K562 (cell line): Measurements from ENCODE around the gene ZNF844. TPM values are rescaled to one million over a fixed set of nuclear protein-coding genes. Genes with fewer than 3 reads are reported as not detected.

Experiments used
- ATAC-seq: fragments of 200-7000 bp; cut with Tn5 transposase; 3 replicates; pipeline ENCODE4 v1.9.1; 2020; ENCODE audit warnings: moderate library complexity
- BruUV-seq: library from RNA; stranded (reverse); fragments of 400-500 nt; replicated peaks from 2 replicates; lab custom pipeline; 2021; lab: Mats Ljungman, UMichigan
- CTCF ChIA-PET: fragments of 300-600 bp; formaldehyde crosslinking; extraction: SDS; loops from one replicate; lab custom pipeline; 2021; ENCODE audit warnings: low intra/inter-chr PET ratio; lab: Yijun Ruan, JAX
- POLR2A ChIA-PET: fragments of 300-600, 350-650 bp; sonication (Branson Sonifier 250); formaldehyde crosslinking; extraction: SDS; loops from one replicate; lab custom pipeline; 2021; ENCODE audit warnings: antibody characterized with exemption, inconsistent platforms; lab: Yijun Ruan, JAX
- DNase-seq, 4 experiments: peaks; one replicate each; pipeline versions ENCODE4 v3.0.0 to v3.0.0-alpha.2; 2011 to 2018; ENCODE audit warnings: low spot score in 3 of 4, mixed read lengths in 3 of 4; ENCODE audit errors: extremely low read depth in 1 of 4
- FAIRE-seq: peaks from 2 replicates; lab custom pipeline; 2011; peaks lifted over from hg19 to GRCh38; lab: Jason Lieb, UNC
- H2AFZ ChIP-seq: 2 replicates; pipeline ENCODE4 v1.6.0; 2011; ENCODE audit warnings: low read depth, low read length, control low read depth, inconsistent platforms
- H3K27ac ChIP-seq: fragments of 200-600 bp; 3 replicates; pipeline ENCODE4 v1.8.0; 2011; ENCODE audit warnings: low read depth, mild to moderate bottlenecking, control low read depth, inconsistent platforms, low read length, moderate library complexity, mixed read lengths; ENCODE audit errors: extremely low read depth
- H3K27me3 ChIP-seq, 2 experiments: fragments of 300-600 bp in 1 of 2; 2 replicates in 1 of 2; 3 replicates in 1 of 2; pipeline versions ENCODE4 v1.6.0 to v1.8.0; 2011; ENCODE audit warnings: inconsistent platforms in 2 of 2, low read length in 2 of 2, mild to moderate bottlenecking in 1 of 2, mixed read lengths in 1 of 2, moderate library complexity in 1 of 2; ENCODE audit not compliant: control insufficient read depth in 2 of 2, insufficient read depth in 2 of 2
- H3K36me3 ChIP-seq: fragments of 300-600 bp; 3 replicates; pipeline ENCODE4 v1.8.0; 2011; ENCODE audit warnings: mild to moderate bottlenecking, low read length, inconsistent platforms; ENCODE audit not compliant: control insufficient read depth, insufficient read depth
- H3K4me1 ChIP-seq, 2 experiments: fragments of 200-600 bp in 1 of 2; replicated peaks in 1 of 2; 2 replicates in 1 of 2; 3 replicates in 1 of 2; pipeline versions ENCODE4 v1.5.1 to v1.8.0; 2011; ENCODE audit warnings: inconsistent platforms in 2 of 2, low read length in 2 of 2, mild to moderate bottlenecking in 1 of 2, mixed read lengths in 1 of 2, moderate library complexity in 1 of 2; ENCODE audit not compliant: control insufficient read depth in 2 of 2, insufficient read depth in 2 of 2
- H3K4me2 ChIP-seq: 2 replicates; pipeline ENCODE4 v1.6.1; 2011; ENCODE audit warnings: low read length, control low read depth, inconsistent platforms, mixed read lengths; ENCODE audit not compliant: insufficient read depth
- H3K4me3 ChIP-seq: fragments of 200-600 bp; sonication (generic), shearing (Covaris generic); 2 replicates; pipeline ENCODE4 v1.5.1; 2016; ENCODE audit warnings: control low read depth, inconsistent platforms
- H3K79me2 ChIP-seq: fragments of 200-600 bp; 3 replicates; pipeline ENCODE4 v1.8.0; 2011; ENCODE audit warnings: low read length, inconsistent platforms; ENCODE audit not compliant: control insufficient read depth, insufficient read depth
- H3K9ac ChIP-seq, 2 experiments: 2 replicates each; pipeline versions ENCODE4 v1.6.0 to v1.6.1; 2011; ENCODE audit warnings: low read depth in 2 of 2, low read length in 2 of 2, control low read depth in 1 of 2, inconsistent platforms in 1 of 2, mild to moderate bottlenecking in 1 of 2, mixed read lengths in 1 of 2; ENCODE audit not compliant: insufficient read depth in 1 of 2
- H3K9me1 ChIP-seq: one replicate; pipeline ENCODE4 v1.6.0; 2011; ENCODE audit warnings: inconsistent platforms, mild to moderate bottlenecking, low read length, moderate library complexity; ENCODE audit not compliant: control insufficient read depth, insufficient read depth
- H3K9me3 ChIP-seq: replicated peaks from 2 replicates; pipeline ENCODE4 v1.5.1; 2011; ENCODE audit warnings: low read depth, low read length, inconsistent platforms; ENCODE audit not compliant: control insufficient read depth, insufficient read depth
- H4K20me1 ChIP-seq: replicated peaks from 2 replicates; pipeline ENCODE4 v1.6.1; 2011; ENCODE audit warnings: low read length, inconsistent platforms, mixed read lengths; ENCODE audit not compliant: control insufficient read depth, insufficient read depth
- FOXP1 ChIP-seq: sonication (generic); formaldehyde crosslinking; IDR thresholded peaks from 2 replicates; pipeline ENCODE4 v1.8.0; 2022; ENCODE audit warnings: mild to moderate bottlenecking, missing genetic modification reagents
- SMARCC2 ChIP-seq: fragments of 450-650 bp; IDR thresholded peaks from 2 replicates; pipeline ENCODE4 v1.6.1; 2017; ENCODE audit warnings: antibody characterized with exemption, moderate library complexity, mild to moderate bottlenecking, low read depth
- TSHZ1 ChIP-seq: fragments of 250-450 bp; sonication (Bioruptor Pico); IDR thresholded peaks from 2 replicates; pipeline ENCODE4 v1.4.0; 2020; ENCODE audit warnings: mild to moderate bottlenecking, moderate library complexity
- ZNF655 ChIP-seq: fragments of 250-450 bp; sonication (Bioruptor Pico); IDR thresholded peaks from 2 replicates; pipeline ENCODE4 v1.5.0; 2021
- ZNF75A ChIP-seq: fragments of 450-650 bp; formaldehyde crosslinking; IDR thresholded peaks from 2 replicates; pipeline ENCODE4 v1.4.0; 2020; ENCODE audit warnings: mild to moderate bottlenecking
- ZNF764 ChIP-seq: fragments of 250-450 bp; sonication (Bioruptor Pico); IDR thresholded peaks from 2 replicates; pipeline ENCODE4 v1.4.0; 2020; ENCODE audit warnings: low read depth, mild to moderate bottlenecking, moderate library complexity
- WGBS: fragments of 100-300 bp; shearing (Covaris generic); methylation state at CpG from one replicate; pipeline ENCODE4 v1.1.6; 2016; ENCODE audit warnings: low coverage, mixed read lengths; ENCODE audit not compliant: insufficient coverage; ENCODE audit errors: missing lambda C conversion rate; 5-methylcytosine and 5-hydroxymethylcytosine counted together
- in situ Hi-C: fragments of 300-500 bp; cut with MboI; formaldehyde crosslinking; loops from 4 replicates; pipeline ENCODE4 v1.15.0; 2018; ENCODE audit warnings: inconsistent platforms, mixed read lengths
- intact Hi-C: fragments of 100-400 bp; cut with micrococcal nuclease; formaldehyde crosslinking; loops from 2 replicates; pipeline ENCODE4 v1.14.2; 2022
- polyA plus RNA-seq, 8 experiments: library from polyadenylated mRNA; depleted of rRNA in 4 of 8; stranded (reverse) in 5 of 8; unstranded in 3 of 8; fragments of >200 nt; fragmentation: Nextera tagmentation in 2 of 8; fragmentation: Illumina TruSeq in 1 of 8; extraction: Ambion mirVana in 2 of 8; extraction: Trizol in 1 of 8; gene quantifications; 2 replicates each; pipeline versions ENCODE4 v1.2.1 to v1.2.3, GENCODE V29; 2011 to 2014; ENCODE audit warnings: inconsistent platforms in 1 of 8, missing spikeins in 1 of 8
- total RNA-seq, 7 experiments: library from RNA; depleted of rRNA in 6 of 7; stranded (reverse); fragments of >200 nt in 6 of 7; fragmentation: Illumina TruSeq in 2 of 7; extraction: Trizol in 2 of 7; gene quantifications; 2 replicates each; pipeline versions ENCODE4 v1.2.1 to v1.2.3, GENCODE V29; 2011 to 2021; ENCODE audit warnings: low replicate concordance in 1 of 7

The ZNF844 gene
- total and polyA plus RNA-seq, 9 of the 15 experiments (the other 6 are each of a cell fraction or from before 2014, with no cell fraction given) = 0.80 to 4.5 (median 2.2) TPM

- ATAC-seq (no peak), DNase-seq (no peak), FAIRE-seq (no peak)
- in situ Hi-C loops (no loop called here), intact Hi-C loops (no loop called here)
- Histone ChIP-seq H3K27me3 (no peaks in the 10 kb centered on the region), H3K4me1 (no peaks in the 10 kb centered on the region), H3K36me3 (peaks cover 6% of the 10 kb centered on the region; the same call in 1 of the 3 replicates), H3K79me2 (no peaks in the 10 kb centered on the region), H3K4me3 (no peak overlapping the region), H3K9me3 (peaks cover 12% of the 10 kb centered on the region), H2AFZ (no peak overlapping the region), H3K27ac (no peak overlapping the region), H3K9ac (no peak overlapping the region), H3K4me2 (no peak overlapping the region), H4K20me1 (no peaks in the 10 kb centered on the region), H3K9me1 (no peaks in the 10 kb centered on the region)
- POLR2A ChIA-PET = no interaction called here
- no TSS peak for BruUV-seq
- CTCF ChIA-PET = no interaction called here
- TF ChIP-seq ZNF655 (CRISPR knock-in tag) (no peak), ZNF75A (peak; percentile 82; the same call in 1 of the 2 replicates), FOXP1 (CRISPR knock-in tag) (no peak), SMARCC2 (no peak)
- 40% methylated on average over 2 of the region's 2 CpGs for WGBS
Measured at GRCh38 chr19:12015753-12016116, 48.8 kb upstream of the ZNF844 start.

GRCh38 chr19:12034198-12034597 is 30.3 kb upstream of the ZNF844 start:
- intact Hi-C loops (no loop called here), in situ Hi-C loops (no loop called here)
- BruUV-seq = no TSS peak
- H3K4me3 ChIP-seq = peak overlapping the region; percentile 53; the same call in 1 of the 2 replicates
- 8% methylated on average over 2 of the region's 2 CpGs for WGBS
- FAIRE-seq = no peak
- no peaks in the 10 kb centered on the region for H3K9me3 ChIP-seq
- no peak overlapping the region for H3K9ac ChIP-seq
- no peak for DNase-seq
- no peaks in the 10 kb centered on the region for H3K9me1 ChIP-seq
- no peaks in the 10 kb centered on the region for H3K36me3 ChIP-seq
- ChIA-PET POLR2A (no interaction called here), CTCF (no interaction called here)
- H2AFZ ChIP-seq = no peak overlapping the region
- peaks cover 9% of the 10 kb centered on the region; the same call in 2 of the 3 replicates for H3K79me2 ChIP-seq
- no peak for ATAC-seq
- no peaks in the 10 kb centered on the region for H4K20me1 ChIP-seq
- H3K27ac ChIP-seq = no peak overlapping the region
- H3K4me2 ChIP-seq = peak overlapping the region; percentile 75
- H3K27me3 ChIP-seq = no peaks in the 10 kb centered on the region
- peaks cover 0 to 8% of the 10 kb centered on the region in 2 experiments; a peak in 3 of 5 replicates for H3K4me1 ChIP-seq
- TF ChIP-seq ZNF764 (CRISPR knock-in tag) (no peak), TSHZ1 (CRISPR knock-in tag) (no peak)
